Measurements from ENCODE around the gene TGFB1I1. TPM values are rescaled to one million over a fixed set of nuclear protein-coding genes. Genes with fewer than 3 reads are reported as not detected.

Gene TGFB1I1
- total and polyA plus RNA-seq, 2 of the 13 experiments (the other 11 are each of a cell fraction or from before 2014, with no cell fraction given), result 0.80 to 2.9 TPM

GRCh38 chr16:31467858-31468257 lies 4.1 kb upstream of the TGFB1I1 start (continued):
- no peak for TF ChIP-seq ZNF18 (CRISPR knock-in tag; IDR thresholded peaks at IDR 0.05; ENCODE audit: insufficient replicate concordance)
- no peak for TF ChIP-seq ONECUT2 (CRISPR knock-in tag; IDR thresholded peaks at IDR 0.05)
- no peak for TF ChIP-seq ZNF235 (CRISPR knock-in tag; IDR thresholded peaks at IDR 0.05; ENCODE audit: borderline replicate concordance)
- no peak for TF ChIP-seq DNMT1 (CRISPR knock-in tag; IDR thresholded peaks at IDR 0.05)
- TF ChIP-seq, protein P1, sequence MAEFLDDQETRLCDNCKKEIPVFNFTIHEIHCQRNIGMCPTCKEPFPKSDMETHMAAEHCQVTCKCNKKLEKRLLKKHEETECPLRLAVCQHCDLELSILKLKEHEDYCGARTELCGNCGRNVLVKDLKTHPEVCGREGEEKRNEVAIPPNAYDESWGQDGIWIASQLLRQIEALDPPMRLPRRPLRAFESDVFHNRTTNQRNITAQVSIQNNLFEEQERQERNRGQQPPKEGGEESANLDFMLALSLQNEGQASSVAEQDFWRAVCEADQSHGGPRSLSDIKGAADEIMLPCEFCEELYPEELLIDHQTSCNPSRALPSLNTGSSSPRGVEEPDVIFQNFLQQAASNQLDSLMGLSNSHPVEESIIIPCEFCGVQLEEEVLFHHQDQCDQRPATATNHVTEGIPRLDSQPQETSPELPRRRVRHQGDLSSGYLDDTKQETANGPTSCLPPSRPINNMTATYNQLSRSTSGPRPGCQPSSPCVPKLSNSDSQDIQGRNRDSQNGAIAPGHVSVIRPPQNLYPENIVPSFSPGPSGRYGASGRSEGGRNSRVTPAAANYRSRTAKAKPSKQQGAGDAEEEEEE (CRISPR knock-in tag; IDR thresholded peaks at IDR 0.05; ENCODE audit: borderline replicate concordance), result no peak
- no peak for TF ChIP-seq ZNF281 (CRISPR knock-in tag; IDR thresholded peaks at IDR 0.05; ENCODE audit: borderline replicate concordance)
- TF ChIP-seq GATAD2A (CRISPR knock-in tag; IDR thresholded peaks at IDR 0.05), result no peak
- TF ChIP-seq ZNF749 (CRISPR knock-in tag; IDR thresholded peaks at IDR 0.05; ENCODE audit: borderline replicate concordance), result no peak
- no peak for TF ChIP-seq SIX4 (CRISPR knock-in tag; IDR thresholded peaks at IDR 0.05)
- no peak for TF ChIP-seq TBX2 (CRISPR knock-in tag; IDR thresholded peaks at IDR 0.05; ENCODE audit: borderline replicate concordance)
- TF ChIP-seq NFE2L1 (CRISPR knock-in tag; IDR thresholded peaks at IDR 0.05; ENCODE audit: borderline replicate concordance), result no peak
- TF ChIP-seq ZNF792 (CRISPR knock-in tag; IDR thresholded peaks at IDR 0.05), result no peak
- TF ChIP-seq ZNF468 (CRISPR knock-in tag; IDR thresholded peaks at IDR 0.05), result no peak
